ENCODE measurements around the gene NPB.
A peak's percentile ranks its signal among the peaks of the same experiment; 100 is the strongest.

The NPB gene

GRCh38 chr17:81927152-81927652 is 25.2 kb downstream of the NPB start:
- DNase-seq (ENCODE audit: low spot score) (no peak), ATAC-seq (ENCODE audit: low read depth) (no peak)
- no peaks in the 10 kb centered on the region for H3K9me3 ChIP-seq (ENCODE audit: severe bottlenecking)
- no peaks in the 10 kb centered on the region for H3K27me3 ChIP-seq (ENCODE audit: insufficient read depth, poor library complexity, severe bottlenecking)
- peaks cover 8% of the 10 kb centered on the region for H3K36me3 ChIP-seq (ENCODE audit: low read depth)
- peaks cover 14% of the 10 kb centered on the region for H3K4me1 ChIP-seq (ENCODE audit: insufficient read depth, poor library complexity, severe bottlenecking)
- H3K27ac ChIP-seq (ENCODE audit: poor library complexity, severe bottlenecking) = peak overlapping the region; percentile 90
- H3K4me3 ChIP-seq (ENCODE audit: severe bottlenecking) = peak overlapping the region; percentile 62
- no peak for TF ChIP-seq CTCF (IDR thresholded peaks at IDR 0.05; ENCODE audit: poor library complexity, severe bottlenecking)

GRCh38 chr17:81927653-81928543 is 25.9 kb downstream of the NPB start, which contains the start of gene MAFG:
Gene MAFG (minus strand): TSS chr17:81927735. CDS start chr17:81923185, 4,550 bp downstream.
- peak; percentile 50 for TF ChIP-seq CTCF (IDR thresholded peaks at IDR 0.05; ENCODE audit: poor library complexity, severe bottlenecking)
- Histone ChIP-seq H3K36me3 (ENCODE audit: low read depth) (peaks cover under 1% of the 10 kb centered on the region; the same call in 1 of the 2 replicates), H3K27ac (ENCODE audit: poor library complexity, severe bottlenecking) (peak within 1 kb of the TSS; percentile 90), H3K4me3 (ENCODE audit: severe bottlenecking) (peak within 1 kb of the TSS; percentile 62), H3K27me3 (ENCODE audit: insufficient read depth, poor library complexity, severe bottlenecking) (no peaks in the 10 kb centered on the region), H3K9me3 (ENCODE audit: severe bottlenecking) (no peaks in the 10 kb centered on the region), H3K4me1 (ENCODE audit: insufficient read depth, poor library complexity, severe bottlenecking) (peaks cover 14% of the 10 kb centered on the region)
- no peak for DNase-seq (ENCODE audit: low spot score)
- peak; percentile 19 for ATAC-seq (ENCODE audit: low read depth)

GRCh38 chr17:81928544-81929252 is 26.7 kb downstream of the NPB start:
- peak overlapping the region; percentile 62 for H3K4me3 ChIP-seq (ENCODE audit: severe bottlenecking)
- DNase-seq (ENCODE audit: low spot score) (no peak), ATAC-seq (ENCODE audit: low read depth) (peak; percentile 11; the same call in 2 of the 3 replicates)
- peaks cover 11% of the 10 kb centered on the region for H3K4me1 ChIP-seq (ENCODE audit: insufficient read depth, poor library complexity, severe bottlenecking)
- peaks cover 5% of the 10 kb centered on the region for H3K36me3 ChIP-seq (ENCODE audit: low read depth)
- peak overlapping the region; percentile 90 for H3K27ac ChIP-seq (ENCODE audit: poor library complexity, severe bottlenecking)
- no peak for TF ChIP-seq CTCF (IDR thresholded peaks at IDR 0.05; ENCODE audit: poor library complexity, severe bottlenecking)
- no peaks in the 10 kb centered on the region for H3K27me3 ChIP-seq (ENCODE audit: insufficient read depth, poor library complexity, severe bottlenecking)
- H3K9me3 ChIP-seq (ENCODE audit: severe bottlenecking) = no peaks in the 10 kb centered on the region

- no peak overlapping the region for H3K4me3 ChIP-seq (ENCODE audit: severe bottlenecking)
- H3K27me3 ChIP-seq (ENCODE audit: insufficient read depth, poor library complexity, severe bottlenecking) = no peaks in the 10 kb centered on the region
- peaks cover 12% of the 10 kb centered on the region for H3K36me3 ChIP-seq (ENCODE audit: low read depth)
- no peaks in the 10 kb centered on the region for H3K9me3 ChIP-seq (ENCODE audit: severe bottlenecking)
- H3K27ac ChIP-seq (ENCODE audit: poor library complexity, severe bottlenecking) = no peak overlapping the region
- TF ChIP-seq CTCF (IDR thresholded peaks at IDR 0.05; ENCODE audit: poor library complexity, severe bottlenecking) = no peak
- DNase-seq (ENCODE audit: low spot score) (no peak), ATAC-seq (ENCODE audit: low read depth) (no peak)
- peaks cover 5% of the 10 kb centered on the region for H3K4me1 ChIP-seq (ENCODE audit: insufficient read depth, poor library complexity, severe bottlenecking)
These were observed 27.5 kb downstream of the NPB start for GRCh38 chr17:81929253-81930141.

All from RWPE2 (cell line).